ENCODE results near the gene MKKS. TPM values are rescaled to one million over a fixed set of nuclear protein-coding genes. Genes with fewer than 3 reads are reported as not detected.
"Not testable (repeated sequence)": the region's sequence is repeated elsewhere in the genome, so short reads cannot be mapped to it uniquely, and the experiment has no call there.

Gene MKKS
- total RNA-seq, 1 donor from 2014 or later, result 10.7 TPM

DNA sequence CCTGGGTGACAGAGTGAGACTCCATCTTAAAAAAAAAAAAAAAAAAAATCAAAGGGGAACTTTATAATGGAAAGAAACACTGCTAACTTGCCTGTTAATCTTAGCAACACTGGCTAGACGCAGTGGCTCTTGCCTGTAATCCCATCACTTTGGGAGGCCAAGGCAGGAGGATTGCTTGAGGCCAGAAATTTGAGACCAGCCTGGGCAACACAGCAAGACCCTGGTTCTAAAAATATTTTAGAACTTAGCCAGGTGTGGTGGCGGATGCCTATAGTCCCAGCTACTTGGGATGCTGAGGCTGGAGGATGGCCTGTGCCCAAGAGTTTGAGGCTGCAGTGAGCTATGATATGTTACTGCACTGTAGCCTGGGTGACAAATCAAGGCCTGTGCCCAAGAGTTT, 16.8 kb downstream of the MKKS start:
- intact Hi-C loops (cut with micrococcal nuclease), result not testable (repeated sequence)

DNA sequence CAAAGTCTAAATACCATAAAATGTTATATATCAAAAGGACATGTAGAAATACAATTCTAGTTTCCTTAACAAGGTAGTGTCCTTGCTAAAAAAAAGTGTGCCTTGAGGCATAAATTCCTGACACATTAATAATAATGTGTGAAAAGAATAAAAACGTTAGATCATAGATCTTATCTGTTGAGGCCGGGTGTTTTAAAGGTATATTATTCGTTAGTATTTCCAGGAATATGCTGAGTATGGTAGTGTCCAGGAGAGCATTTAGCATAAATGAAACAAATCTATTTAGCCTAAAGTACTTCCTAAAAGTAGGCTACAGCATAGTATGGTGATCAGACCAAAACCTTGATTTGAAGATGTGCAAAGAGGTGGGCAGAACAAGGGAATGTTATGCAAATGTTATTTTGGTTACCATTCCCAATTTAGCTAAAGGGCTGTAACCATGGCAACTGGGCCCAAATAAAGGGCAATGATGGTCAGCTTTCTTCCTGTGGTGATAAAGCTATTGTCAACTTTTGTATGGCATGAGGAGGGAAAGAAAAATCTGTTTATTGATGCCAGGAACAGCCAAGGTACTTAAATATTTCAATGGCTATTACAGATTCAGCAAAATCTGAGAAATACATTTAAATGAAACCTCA, 18.9 kb downstream of the MKKS start:
- intact Hi-C loops (cut with micrococcal nuclease), result no loop called here

DNA sequence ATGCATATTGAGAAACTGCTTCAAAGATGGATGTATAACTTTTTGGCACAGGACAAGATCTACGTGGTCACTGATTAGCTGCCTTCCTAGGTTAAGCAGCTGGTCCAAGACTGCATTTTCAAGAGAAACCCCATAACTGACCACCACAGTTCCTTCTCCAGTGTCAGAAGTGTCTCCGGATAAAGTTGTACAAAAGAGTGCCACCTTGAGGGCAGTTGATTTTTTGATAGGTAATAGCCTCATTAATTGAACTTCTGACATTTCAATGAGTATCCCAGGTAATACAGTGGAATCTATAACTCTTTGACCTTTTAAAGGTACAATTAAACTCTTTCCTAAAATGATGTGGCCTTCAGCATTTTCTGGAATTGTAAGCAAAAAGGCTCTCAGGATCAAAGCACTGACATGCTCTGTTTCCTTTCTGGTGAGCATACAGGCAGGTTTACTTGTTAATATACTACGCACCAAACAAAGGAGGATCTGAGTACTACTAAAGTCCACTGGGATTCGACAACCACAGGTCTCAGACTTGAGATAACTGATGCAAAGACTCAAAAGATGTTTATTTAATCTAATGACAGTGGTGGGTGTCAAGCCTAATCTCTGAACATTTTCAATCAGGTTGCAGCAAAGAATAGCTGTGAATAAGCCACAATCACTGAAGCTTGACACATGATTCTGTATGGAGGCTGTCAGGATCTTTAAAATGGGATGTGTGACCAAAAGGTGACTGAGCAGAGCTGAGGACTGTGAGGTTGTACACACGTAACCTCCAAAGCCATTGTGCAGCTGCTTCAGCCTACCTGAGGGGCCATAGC, 21.2 kb downstream of the MKKS start:
- intact Hi-C loops (cut with micrococcal nuclease), result no loop called here

DNA sequence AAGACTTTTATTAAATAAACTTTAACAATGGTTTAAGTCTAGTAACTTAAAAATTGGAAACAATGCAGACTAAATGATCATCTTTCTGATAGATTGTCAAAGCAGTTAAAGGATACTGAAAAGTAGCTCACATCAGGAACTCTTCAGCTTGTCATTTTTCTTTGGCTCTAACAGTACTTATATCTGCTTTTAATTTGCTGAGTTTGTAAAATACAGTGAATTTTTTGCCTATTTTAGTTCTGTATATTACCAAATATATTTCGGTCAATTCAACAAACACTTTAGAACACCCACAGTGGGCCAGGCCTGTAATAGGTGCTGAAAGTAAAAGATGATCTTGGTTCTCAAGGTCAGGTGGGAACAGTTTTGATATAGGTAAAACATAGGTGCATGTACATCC, 22.3 kb downstream of the MKKS start:
- intact Hi-C loops (cut with micrococcal nuclease), result no loop called here

DNA sequence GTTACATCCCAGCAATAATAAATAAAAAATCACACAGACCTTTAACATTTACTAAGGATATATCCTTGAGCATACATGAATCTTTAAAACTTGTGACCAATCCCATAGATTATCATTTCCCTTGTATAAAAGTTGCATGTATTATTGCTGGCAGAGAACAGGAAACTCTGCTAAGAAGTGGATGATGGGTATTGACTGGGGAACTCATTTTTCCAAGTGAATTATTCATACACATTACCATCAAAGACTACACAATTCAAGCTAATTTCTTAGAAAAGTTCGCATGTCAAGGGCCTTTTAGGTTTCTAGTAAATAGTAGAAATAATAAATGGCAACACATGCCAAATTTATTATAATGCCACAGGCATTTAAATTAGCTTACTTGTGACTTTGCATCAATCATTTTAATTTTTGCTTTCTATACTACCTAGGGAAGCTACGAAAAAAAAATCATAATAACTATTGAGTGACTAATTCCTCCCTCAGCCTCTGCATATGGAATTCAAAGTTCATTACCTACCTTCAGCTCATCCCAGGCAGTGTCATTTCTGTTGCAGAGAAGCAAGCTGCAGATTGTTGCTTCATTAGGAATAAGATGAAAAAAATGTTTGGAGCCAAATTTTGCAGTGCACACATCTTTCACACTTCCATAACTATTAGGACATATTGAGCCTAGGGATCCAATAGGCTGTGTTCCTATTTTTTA, 25.8 kb downstream of the MKKS start:
- intact Hi-C loops (cut with micrococcal nuclease), result no loop called here

DNA sequence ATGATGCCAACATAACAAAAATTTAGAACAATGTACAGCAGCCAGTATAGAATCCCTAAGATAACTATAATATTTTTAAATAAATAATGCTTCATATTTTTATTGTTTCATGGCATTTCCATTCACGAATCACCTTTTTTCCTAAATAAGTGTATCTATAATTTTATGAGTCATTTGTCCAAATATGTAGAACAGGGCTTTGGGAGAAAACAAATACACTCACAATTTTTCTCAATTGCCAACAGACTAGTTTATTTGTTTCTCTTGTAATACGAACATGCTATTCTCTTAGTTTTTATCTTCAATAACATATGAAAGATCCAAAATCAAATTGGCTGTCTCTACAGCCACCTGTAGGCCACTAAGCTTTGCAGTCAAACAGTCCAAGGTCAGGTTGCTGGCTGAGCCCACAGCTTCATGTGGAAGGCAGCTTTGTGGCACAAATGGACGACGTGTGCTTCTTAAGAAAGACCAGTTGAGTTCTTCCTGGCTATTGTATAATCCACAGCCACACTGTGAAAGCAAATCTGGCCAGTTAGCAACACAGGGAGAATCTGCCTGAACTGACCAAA, 29.0 kb downstream of the MKKS start:
- intact Hi-C loops (cut with micrococcal nuclease), result no loop called here

DNA sequence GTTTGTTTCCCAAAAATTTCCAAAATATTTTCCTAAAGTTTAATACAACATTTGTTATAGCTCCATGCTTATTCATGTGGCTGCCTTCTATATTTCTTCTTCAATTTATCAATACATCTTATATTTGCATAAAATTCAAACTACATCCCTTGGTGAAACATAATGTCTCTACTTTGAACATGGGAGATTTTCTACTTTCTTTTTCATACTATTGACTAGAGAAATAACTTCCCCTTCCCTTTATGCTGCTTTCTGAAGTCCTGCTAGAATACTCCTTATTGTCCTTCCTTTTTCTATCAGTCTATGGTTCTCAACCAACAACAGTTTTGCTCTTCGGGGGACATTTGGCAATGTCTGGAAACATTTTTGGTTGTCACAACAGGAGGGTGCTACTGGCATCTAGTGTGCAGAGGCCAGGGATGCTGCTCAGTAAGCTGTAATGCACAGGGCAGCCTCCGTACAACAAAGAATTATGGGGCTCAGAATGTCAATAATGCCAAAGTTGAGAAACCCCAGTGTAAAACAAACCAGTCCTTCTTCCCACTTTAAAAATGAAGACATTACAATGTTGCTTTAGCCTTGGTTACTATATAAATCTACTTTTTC, 29.9 kb downstream of the MKKS start:
- intact Hi-C loops (cut with micrococcal nuclease), result no loop called here

DNA sequence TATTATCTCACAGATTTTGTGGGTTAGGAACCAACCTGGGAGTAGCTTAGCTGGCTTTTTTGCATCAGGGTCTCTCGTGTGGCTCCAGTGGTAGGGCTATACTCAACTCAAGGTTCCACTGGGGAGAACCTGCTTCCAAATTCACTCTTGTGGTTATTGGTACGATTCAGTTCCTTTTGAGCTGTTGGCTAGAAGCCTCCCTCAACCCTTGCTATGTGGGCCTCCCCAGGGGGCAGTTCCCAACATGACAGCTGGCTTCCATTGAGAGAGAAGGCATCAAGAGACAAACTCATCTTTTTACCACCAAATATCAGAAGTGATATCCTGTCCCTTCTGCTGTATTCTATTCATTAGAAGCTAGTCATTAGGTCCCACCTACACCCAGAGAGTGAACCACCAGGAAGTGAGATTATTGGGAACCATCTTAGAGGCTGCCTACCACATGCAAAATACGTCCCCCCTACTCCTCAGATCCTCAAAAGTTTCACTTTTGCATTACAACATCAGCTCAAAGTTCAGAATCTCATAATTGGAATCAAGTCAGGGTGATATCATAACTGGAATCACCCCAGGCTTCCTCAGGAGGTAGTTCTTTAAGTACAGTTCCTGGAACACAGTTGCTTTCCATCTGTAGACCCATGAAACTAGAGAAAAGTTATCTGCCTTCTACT, 30.9 kb downstream of the MKKS start:
- intact Hi-C loops (cut with micrococcal nuclease), result no loop called here

DNA sequence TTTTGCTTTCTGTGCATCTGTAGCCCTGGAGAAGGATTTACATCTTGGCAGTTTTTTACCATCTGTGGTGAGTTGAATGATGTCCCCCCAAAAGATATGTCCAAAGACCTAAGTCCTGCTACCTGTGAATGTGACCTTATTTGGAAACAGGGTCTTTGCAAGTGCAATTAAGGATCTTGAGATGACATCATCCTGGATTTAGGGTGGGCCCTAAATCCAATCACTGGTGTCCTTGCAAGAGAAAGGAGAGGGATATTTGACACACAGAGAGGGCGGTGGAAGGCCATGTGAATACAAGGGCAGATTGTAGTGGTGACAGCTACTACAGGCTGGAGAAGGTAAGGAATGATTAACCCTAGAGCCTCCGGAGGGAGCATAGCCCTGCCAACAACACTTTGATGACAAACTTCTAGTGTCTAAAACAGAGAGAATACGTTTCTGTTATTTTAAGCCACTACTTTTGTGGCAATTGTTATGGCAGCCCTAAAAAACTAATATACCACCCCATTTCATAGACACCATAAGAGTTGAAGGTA, 35.1 kb downstream of the MKKS start:
- intact Hi-C loops (cut with micrococcal nuclease), result no loop called here

DNA sequence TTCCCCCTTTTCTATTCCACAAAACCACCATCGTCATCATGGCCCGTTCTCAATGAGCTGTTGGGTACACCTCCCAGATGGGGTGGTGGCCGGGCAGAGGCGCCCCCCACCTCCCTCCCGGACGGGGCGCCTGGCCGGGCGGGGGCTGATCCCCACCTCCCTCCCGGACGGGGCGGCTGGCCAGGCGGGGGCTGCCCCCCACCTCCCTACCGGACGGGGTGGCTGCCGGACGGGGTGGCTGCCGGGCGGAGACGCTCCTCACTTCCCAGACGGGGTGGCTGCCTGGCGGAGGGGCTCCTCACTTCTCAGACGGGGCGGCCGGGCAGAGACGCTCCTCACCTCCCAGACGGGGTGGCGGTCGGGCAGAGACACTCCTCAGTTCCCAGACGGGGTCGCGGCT, 39.3 kb downstream of the MKKS start:
- intact Hi-C loops (cut with micrococcal nuclease), result not testable (repeated sequence)

DNA sequence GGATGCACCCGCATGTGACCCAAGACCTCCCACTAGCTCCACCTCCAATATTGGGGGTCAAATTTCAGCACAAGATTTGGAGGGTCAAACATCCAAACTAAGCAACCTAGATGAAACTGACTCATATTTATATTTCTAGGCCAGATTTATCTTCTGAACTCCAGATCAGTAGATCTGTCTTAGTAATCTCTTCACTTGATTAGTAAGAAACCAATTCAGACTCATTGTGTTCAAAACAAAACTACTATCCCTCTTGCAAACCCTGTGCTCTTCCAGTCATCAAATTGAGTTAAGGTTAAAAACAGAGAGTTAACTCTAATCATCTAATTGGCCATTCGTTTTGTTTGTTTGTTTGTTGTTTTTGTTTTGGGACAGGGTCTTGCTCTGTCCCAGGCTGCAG, 43.3 kb downstream of the MKKS start:
- intact Hi-C loops (cut with micrococcal nuclease), result no loop called here

DNA sequence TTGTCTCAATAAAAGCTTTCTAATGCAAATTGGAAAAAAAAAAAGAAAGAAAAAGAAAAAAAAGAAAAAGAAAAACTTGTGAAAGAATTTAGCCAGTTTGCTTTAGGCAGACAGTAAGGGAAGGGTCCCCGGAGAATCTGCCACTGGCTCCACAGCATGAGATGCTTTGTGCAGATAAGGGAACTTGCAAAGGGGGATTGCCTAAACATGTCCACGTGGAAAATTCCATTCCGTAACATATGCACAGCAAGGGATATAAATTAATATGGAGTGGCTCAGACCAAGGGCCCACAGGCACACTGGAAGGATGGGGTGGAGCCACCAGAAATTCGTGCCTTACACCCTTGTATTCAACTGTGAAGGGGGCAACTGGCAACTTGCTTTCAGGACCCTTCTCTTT, 45.4 kb downstream of the MKKS start:
- intact Hi-C loops (cut with micrococcal nuclease), result loop anchor here (10.0 kb wide), 1 partner anchor 414 kb away; no protein-coding TSS in a partner anchor

DNA sequence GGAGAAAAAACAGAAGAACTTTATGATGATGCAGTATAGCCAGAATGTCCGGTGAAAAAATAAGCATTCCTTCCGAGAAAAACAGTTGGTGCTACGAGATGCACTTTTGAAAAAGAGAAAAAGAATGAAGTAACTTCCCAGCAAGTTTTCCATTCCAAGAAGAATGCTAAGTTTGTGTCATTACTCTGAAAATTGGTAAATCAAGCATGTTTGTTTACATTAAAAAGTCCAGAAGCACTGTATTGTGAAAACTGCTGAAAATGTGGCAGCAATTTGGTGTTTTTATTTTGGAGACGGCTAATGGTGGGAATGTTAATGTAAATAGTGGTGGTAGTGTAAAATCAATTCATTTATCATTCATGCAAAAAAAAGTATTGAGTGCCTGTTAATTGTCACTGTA, 46.3 kb downstream of the MKKS start:
- intact Hi-C loops (cut with micrococcal nuclease), result loop anchor here (10.0 kb wide), 1 partner anchor 413 kb away; no protein-coding TSS in a partner anchor

DNA sequence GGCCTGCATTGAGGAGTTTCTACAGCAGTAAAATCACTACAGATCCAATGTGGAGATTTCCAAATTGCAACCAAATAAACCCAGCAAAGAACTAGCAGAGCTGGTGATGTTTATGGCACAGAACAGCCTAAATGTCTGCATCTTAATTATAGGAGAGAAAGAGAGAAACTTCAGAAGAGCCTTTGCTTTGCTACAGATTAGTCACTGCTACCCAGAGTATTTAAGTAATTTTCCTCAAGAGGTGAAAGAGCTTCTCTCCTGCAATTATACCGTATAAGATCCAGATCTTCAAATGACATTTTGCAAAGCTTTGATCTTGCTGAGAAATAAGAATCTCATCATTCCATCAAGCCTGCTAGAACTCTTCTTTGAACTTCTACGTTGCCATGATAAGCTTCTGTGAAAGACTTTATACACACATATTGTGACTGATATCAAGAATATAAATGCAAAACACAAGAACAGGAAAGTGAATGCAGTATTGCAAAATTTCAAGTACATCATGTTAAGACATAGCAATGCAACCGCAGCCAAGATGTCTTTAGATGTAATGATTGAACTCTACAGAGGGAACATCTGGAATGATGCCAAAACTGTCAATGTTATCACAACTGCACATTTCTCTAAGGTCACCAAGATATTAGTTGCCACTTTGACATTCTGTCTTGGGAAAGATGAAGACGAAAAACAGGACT, 48.0 kb downstream of the MKKS start:
- intact Hi-C loops (cut with micrococcal nuclease), result loop anchor here (10.0 kb wide), 1 partner anchor 411 kb away; no protein-coding TSS in a partner anchor

DNA sequence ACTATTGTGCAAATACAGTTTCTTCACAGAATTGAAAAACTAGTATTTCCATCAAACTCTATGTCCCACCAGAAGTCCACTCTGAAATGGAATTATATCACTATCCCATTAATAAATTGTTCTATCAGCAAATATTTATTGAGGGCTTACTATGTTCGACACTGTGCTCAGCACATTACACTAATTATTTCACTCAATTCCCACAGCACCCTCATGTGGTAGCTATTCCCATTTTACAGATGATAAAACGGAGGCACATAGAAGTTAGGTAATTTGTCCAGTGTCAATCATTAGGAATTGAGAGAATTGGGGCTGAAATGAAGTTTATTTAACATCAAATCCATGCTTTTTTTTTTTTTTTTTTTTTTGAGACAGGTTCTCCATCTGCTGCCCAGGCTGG, 52.5 kb downstream of the MKKS start:
- intact Hi-C loops (cut with micrococcal nuclease), result loop anchor here (10.0 kb wide), 1 partner anchor 407 kb away; no protein-coding TSS in a partner anchor

DNA sequence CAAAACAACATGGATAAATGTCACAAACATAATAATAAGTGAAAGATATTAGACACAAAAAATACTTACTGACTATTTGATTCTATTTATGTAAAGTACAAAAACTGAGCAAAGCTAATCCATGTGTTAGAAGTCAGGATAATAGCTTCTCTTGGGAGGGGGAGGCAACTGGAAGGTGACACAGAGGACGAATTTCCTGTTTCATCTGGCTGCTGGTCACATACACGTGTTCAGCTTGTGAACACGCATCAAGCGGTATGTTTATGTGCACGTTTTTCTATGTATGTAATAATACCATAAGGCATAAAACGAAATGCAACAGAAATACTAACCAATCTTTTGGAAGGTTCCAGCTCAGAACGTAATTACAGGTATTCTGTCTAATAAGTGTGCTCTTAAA, 54.3 kb downstream of the MKKS start:
- intact Hi-C loops (cut with micrococcal nuclease), result loop anchor here (2.0 to 10.0 kb wide), 2 partner anchors 21 to 405 kb away; no protein-coding TSS in a partner anchor

DNA sequence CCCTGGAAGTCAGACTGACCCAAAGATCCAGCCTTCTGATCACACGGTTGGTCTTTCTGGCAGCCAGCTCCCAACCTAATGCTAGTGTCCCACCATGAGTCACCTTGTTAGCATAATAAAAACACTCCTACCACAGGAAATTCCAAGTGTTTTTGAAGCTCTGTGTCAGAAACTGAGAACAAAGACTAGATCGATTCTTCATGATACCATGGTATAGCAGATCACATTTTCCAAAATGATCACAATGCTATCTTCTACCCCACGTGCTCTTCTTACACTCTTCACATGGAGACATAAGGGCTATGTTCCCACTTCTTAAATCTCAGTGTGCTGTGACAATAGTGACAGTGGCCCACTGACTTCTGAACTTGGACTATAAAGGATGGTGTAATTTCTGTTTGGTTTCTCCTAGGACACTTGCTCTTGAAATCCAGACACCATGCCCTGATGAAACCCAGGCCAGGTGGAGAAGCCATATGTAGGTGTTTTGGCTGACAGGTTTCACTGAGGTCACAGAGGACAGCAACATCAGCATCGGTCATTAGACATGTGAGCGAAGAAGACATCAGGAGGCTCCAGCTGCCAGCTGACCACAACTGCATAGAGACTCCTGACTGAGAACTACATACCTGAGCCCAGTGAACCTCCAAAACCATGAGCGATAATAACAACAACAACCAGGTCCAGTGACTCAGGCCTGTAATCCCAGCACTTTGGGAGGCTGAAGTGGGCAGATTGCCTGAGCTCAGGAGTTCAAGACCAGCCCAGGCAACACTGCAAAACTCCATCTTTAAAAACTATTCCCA, 57.5 kb downstream of the MKKS start:
- intact Hi-C loops (cut with micrococcal nuclease), result no loop called here

DNA sequence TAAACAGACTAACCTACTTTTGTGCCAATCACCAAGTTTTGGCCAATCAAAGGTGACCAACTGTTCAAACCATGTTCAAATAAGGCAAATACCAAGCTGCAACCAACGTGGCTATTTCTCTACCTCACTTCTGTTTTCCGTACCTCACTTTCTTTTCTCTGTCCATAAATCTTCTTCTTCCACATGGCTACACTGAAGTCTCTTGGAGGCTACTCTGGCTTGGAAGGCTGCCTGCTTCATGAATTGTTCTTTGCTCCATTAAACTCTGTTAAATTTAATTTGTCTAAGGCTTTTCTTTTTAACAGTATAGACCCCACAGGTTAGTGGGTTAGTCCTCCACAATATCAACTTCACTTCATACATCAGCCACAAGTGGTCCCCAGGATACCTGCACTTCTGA, 58.8 kb downstream of the MKKS start:
- intact Hi-C loops (cut with micrococcal nuclease), result no loop called here

DNA sequence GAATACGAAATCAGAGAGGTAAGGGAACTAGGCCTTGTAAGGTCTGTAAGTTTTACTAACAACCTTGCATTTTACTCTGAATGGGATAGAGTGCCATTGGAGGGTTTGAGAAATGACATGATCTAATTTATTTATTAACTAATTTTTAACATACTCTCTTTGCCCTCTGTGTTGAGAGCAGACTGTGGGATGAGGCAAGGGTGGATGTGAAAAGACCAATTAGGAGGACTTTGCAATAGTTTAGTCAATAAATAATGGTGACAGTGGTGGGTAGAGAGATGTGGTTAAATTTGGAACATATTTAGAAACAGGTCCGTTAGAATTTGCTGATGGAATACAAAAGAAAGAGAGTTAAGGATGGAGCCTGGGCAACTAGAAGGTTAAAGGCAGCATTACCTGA, 60.0 kb downstream of the MKKS start:
- intact Hi-C loops (cut with micrococcal nuclease), result no loop called here

Data from T-helper 2 cell treated with Interferon-gamma antibody and Interleukin-4, amounts not matched to agents 100 ng/mL and 5 ng/mL, for 36 hours (primary cell).